ENCODE results near the gene PZP. TPM values are rescaled to one million over a fixed set of nuclear protein-coding genes. Genes with fewer than 3 reads are reported as not detected.

PZP gene
- total and polyA plus RNA-seq, 2 of the 8 experiments (the other 6 are each of a cell fraction or from before 2014, with no cell fraction given) = 0.08 TPM; not detected in 1

DNA sequence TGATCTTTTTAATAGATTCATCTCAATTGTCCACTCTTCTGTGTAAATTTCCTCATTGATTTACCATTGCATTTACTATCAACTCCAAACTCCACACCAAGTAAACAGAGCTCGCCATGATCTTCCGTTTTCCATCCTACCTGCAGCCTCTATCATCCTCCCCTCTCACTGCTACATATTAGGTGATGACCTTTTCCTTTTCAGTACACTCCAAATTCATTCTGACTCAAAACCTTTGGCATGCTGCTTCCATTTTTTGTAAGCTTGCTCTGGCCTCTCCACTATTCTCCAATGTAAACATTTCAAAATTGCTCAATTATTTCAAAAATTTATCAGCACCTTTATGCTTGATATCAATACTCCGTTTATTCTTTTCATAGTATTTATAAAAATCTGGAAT, 40.2 kb upstream of the PZP start:
- H2BK20ac ChIP-seq (ENCODE audit: low read length) = no peak overlapping the region
- H3K4me1 ChIP-seq (replicated peaks in 1 of 4; ENCODE audit: control insufficient read depth in 3 of 4, insufficient read depth in 4 of 4, low read length in 3 of 4) = no peaks in the 10 kb centered on the region
- DNase-seq (ENCODE audit: low read depth in 1 of 2, low spot score in 2 of 2) = no peak
- H4K91ac ChIP-seq (replicated peaks; ENCODE audit: insufficient read length, low read length) = no peak overlapping the region
- H2BK120ac ChIP-seq (replicated peaks; ENCODE audit: low read depth, low read length) = no peak overlapping the region
- CTCF ChIA-PET (ENCODE audit: partially characterized antibody) = no interaction called here
- H2BK12ac ChIP-seq (ENCODE audit: low read depth, low read length) = no peak overlapping the region
- H3K18ac ChIP-seq (ENCODE audit: extremely low read depth, low read length) = no peak overlapping the region
- no peak overlapping the region for H3K4ac ChIP-seq (replicated peaks; ENCODE audit: insufficient read length, low read depth, low read length)
- H3K36me3 ChIP-seq (ENCODE audit: control insufficient read depth in 2 of 4, insufficient read depth in 4 of 4, low read length in 3 of 4) = no peaks in the 10 kb centered on the region
- no peak overlapping the region for H2BK5ac ChIP-seq (ENCODE audit: low read depth, low read length)
- H3K23ac ChIP-seq (ENCODE audit: insufficient read length) = no peak overlapping the region
- no peaks in the 10 kb centered on the region for H3K23me2 ChIP-seq (ENCODE audit: low read depth, low read length)
- no peak overlapping the region for H4K5ac ChIP-seq (ENCODE audit: insufficient read length, low read depth, low read length)
- H3K9ac ChIP-seq (replicated peaks in 1 of 4; ENCODE audit: extremely low read depth in 1 of 4, low read depth in 3 of 4, low read length in 3 of 4) = no peak overlapping the region
- no peak overlapping the region for H2AFZ ChIP-seq (ENCODE audit: low read length)
- no peaks in the 10 kb centered on the region for H3K79me1 ChIP-seq (ENCODE audit: low read depth, low read length)
- H3K4me2 ChIP-seq (ENCODE audit: insufficient read depth in 1 of 2, low read depth in 2 of 2, low read length in 2 of 2) = no peak overlapping the region
- no peaks in the 10 kb centered on the region for H3K9me3 ChIP-seq (ENCODE audit: insufficient read depth in 2 of 2, low read depth in 1 of 2, low read length in 1 of 2)
- H4K8ac ChIP-seq (ENCODE audit: extremely low read depth, insufficient read depth, low read length) = no peak overlapping the region
- peaks cover 0 to under 1% (median 0%) of the 10 kb centered on the region in 4 experiments; a peak in 1 of 7 replicates for H3K27me3 ChIP-seq (replicated peaks in 1 of 4; ENCODE audit: control insufficient read depth in 3 of 4, extremely low read depth in 1 of 4, insufficient read depth in 3 of 4, low read length in 3 of 4)
- H2AK5ac ChIP-seq (ENCODE audit: low read depth, low read length) = no peak overlapping the region
- H3K4me3 ChIP-seq (ENCODE audit: extremely low read depth in 1 of 4, insufficient read depth in 2 of 4, low read depth in 3 of 4, low read length in 4 of 4) = no peak overlapping the region
- POLR2A ChIA-PET (ENCODE audit: partially characterized antibody) = interaction anchor here (0.6 kb wide), 1 partner anchor 252 kb away, joined by 3 read pairs; no protein-coding TSS in a partner anchor
- H3K56ac ChIP-seq (replicated peaks; ENCODE audit: insufficient read length, low read depth, low read length) = no peak overlapping the region
- no peaks in the 10 kb centered on the region for H3K79me2 ChIP-seq (ENCODE audit: control insufficient read depth in 1 of 2, insufficient read depth in 2 of 2, low read length in 2 of 2)
- no peak overlapping the region for H2BK15ac ChIP-seq (ENCODE audit: low read length)
- no peak overlapping the region for H3K14ac ChIP-seq (ENCODE audit: insufficient read length)
- no peak overlapping the region for H3K27ac ChIP-seq (ENCODE audit: low read depth, low read length)
- FAIRE-seq = no peak
- WGBS, 2 experiments (ENCODE audit: extremely low coverage in 1 of 2, insufficient coverage in 1 of 2, insufficient read length in 1 of 2, insufficient replicate concordance in 2 of 2, low coverage in 1 of 2, low lambda C conversion rate in 2 of 2, missing lambda C conversion rate in 1 of 2) = 73% methylated on average over 3 of the region's 3 CpGs; no CpG with 5 or more reads in 1 of the 2 experiments
- H4K20me1 ChIP-seq (replicated peaks in 1 of 2; ENCODE audit: control insufficient read depth in 1 of 2, insufficient read depth in 2 of 2, low read length in 2 of 2) = no peaks in the 10 kb centered on the region
- TF ChIP-seq RNF2 (IDR thresholded peaks at IDR 0.05; ENCODE audit: borderline replicate concordance, low read depth, low read length, missing control alignments, poor library complexity, severe bottlenecking) (no peak), CBX8 (IDR thresholded peaks at IDR 0.05; ENCODE audit: borderline replicate concordance, low read depth, low read length) (no peak), POU5F1 (IDR thresholded peaks at IDR 0.05; ENCODE audit: low read depth, low read length) (no peak), EP300 (IDR thresholded peaks at IDR 0.05; ENCODE audit: borderline replicate concordance in 1 of 2, low read depth in 2 of 2, low read length in 2 of 2) (no peak), JUND (IDR thresholded peaks at IDR 0.05; ENCODE audit: low read length) (no peak), ZNF274 (IDR thresholded peaks at IDR 0.05; ENCODE audit: borderline replicate concordance, extremely low read depth, low read length) (no peak), BCL11A (IDR thresholded peaks at IDR 0.05; ENCODE audit: low read depth in 2 of 2, low read length in 2 of 2) (no peak), ASH2L (IDR thresholded peaks at IDR 0.05; ENCODE audit: low read length) (no peak), SAP30 (IDR thresholded peaks at IDR 0.05; ENCODE audit: insufficient read depth, insufficient replicate concordance, low read length) (no peak), CTBP2 (IDR thresholded peaks at IDR 0.05; ENCODE audit: borderline replicate concordance, insufficient read depth, insufficient read length, low read length) (no peak), SP4 (IDR thresholded peaks at IDR 0.05; ENCODE audit: low read length) (no peak)
- TF ChIP-seq, protein P1, sequence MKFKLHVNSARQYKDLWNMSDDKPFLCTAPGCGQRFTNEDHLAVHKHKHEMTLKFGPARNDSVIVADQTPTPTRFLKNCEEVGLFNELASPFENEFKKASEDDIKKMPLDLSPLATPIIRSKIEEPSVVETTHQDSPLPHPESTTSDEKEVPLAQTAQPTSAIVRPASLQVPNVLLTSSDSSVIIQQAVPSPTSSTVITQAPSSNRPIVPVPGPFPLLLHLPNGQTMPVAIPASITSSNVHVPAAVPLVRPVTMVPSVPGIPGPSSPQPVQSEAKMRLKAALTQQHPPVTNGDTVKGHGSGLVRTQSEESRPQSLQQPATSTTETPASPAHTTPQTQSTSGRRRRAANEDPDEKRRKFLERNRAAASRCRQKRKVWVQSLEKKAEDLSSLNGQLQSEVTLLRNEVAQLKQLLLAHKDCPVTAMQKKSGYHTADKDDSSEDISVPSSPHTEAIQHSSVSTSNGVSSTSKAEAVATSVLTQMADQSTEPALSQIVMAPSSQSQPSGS (IDR thresholded peaks at IDR 0.05; ENCODE audit: low read length) = no peak
